Measurements from ENCODE around the gene SNX3.

Gene SNX3

GRCh38 chr6:108170332-108171290 is 90.2 kb downstream of the SNX3 start:
- no peak for DNase-seq (ENCODE audit: low read depth)

- no peak for DNase-seq (ENCODE audit: low read depth)
These were observed 91.1 kb downstream of the SNX3 start for GRCh38 chr6:108169464-108170331.

GRCh38 chr6:108168501-108169463 is 92.1 kb downstream of the SNX3 start:
- DNase-seq (ENCODE audit: low read depth): no peak

GRCh38 chr6:108168090-108168463 is 92.8 kb downstream of the SNX3 start:
- no peak for DNase-seq (ENCODE audit: low read depth)

DNA sequence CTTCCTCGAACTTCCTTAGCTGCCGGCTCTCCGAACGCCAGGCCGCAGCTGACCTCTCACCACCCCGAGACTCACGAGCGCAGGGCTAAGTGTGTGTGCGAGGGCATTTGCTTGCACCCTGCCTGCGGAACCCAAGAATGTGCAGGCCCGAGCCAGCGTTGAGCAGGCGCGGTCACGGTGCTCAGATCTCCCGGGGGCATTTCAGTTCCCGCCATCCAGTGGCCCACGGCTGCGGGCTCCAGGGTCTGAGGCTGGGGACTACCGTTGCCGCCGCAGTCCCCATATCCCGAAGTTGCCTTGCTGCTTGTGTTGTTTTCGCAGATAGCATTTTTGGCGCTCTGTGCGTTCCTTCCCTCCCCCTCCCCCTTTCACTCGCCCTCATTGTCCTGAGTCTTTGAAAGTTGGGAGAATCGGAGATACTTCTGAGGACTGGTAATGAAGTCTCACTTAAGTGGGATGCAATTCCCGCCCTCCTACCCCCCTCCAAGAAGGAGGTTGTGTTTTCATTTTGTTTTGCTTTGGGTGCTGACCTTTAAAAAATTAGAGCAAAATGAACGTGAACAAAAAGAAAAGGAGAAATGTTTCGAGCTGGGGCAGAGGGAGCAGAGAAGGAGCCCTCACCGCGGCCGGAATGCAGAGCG is 93.3 kb downstream of the SNX3 start:
- DNase-seq (ENCODE audit: low read depth): no peak

- no peak for DNase-seq (ENCODE audit: low read depth)
These were observed 94.0 kb downstream of the SNX3 start for GRCh38 chr6:108166664-108167448.

DNA sequence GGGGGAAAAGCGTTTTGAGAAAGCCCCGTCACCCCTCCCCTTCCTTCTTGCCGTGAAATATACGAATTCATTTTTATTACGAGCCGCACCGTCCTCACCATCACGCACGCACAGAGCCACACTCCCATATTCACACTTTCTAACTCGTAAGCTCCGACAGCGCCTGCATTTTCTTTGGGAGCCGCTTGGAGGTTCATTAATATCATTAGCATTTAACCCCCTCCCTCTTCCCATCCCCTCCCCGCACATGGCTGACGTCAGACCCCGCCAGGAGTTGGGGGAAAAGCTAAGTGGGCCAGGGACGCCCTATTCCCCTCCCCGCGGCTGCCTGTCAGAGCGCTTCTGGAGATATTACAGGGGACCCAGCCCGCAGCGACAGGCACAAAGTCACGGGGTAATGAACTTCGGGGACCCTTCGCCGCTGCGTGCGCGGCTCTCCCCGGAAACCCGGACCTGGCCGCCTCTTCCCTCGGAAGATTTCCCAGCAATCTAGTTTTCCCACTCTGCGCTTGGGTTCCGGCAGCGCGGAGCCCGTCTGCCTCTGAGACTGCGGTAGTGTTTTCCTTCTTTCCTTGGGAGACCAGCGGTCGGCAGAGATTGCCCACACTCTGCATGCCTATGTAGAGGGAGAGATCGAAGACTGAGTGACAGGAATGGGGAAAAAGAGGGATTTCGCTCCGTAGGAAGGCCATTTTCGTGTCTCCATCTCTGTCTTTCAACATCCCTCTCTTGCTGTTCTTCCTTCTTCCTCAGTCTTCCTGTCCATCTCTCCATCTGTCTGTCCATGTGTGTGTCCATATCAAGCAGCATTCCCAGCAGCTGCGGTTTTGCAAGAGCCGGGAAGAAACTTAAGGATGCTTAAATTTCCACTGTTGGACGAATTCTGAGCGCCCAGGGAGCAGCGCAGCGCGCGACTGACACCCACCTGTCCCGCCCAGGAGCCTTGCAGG is 94.9 kb downstream of the SNX3 start, which contains the start of gene NR2E1:
NR2E1 (plus strand) TSS at position 309 of the 950 bp plus-strand sequence. CDS start 744 bp downstream, outside the sequence.
- no peak for DNase-seq (ENCODE audit: low read depth)

DNA sequence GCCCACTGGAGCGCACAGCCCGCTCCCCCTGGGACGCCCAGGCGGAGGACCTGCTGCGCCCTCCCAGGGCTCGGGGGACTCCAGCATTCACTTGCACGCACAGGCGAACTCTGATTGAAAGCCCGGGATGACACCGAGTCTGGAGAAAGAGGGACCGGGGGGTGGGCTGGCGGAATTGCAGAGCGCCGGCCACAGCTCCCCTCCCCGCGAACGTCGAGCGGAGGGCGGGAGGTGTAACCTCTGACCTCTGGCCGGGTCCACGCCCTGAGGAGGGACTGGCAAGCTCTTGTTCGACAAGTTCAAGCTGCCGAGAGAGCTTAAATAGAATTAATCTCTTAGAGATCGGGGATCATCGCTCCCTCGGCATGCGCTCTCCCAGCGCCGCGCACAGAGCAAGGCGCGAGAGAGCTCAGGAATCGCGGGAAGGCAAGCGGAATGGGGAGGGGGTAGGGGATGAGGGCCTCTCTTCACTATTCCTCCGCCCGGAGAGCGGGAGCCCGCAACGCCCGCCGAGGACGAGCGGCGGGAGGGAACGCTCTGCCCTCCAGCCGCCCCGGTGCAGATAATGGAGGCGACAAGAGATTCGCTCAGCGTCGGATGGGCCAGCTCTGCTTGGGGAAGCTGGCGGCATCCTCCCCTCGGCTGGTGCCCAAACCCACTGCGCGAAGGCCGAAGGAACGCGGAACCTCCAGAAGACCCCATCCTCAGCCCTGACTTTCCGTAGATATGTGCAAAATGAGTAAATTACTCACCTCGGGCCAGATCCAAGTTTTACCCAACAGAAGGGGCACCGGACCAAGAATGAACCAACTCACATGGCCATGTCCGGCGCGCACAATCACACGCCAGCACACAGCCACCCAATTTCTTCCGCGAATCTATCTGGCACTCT is 95.8 kb downstream of the SNX3 start:
- no peak for DNase-seq (ENCODE audit: low read depth)

DNA sequence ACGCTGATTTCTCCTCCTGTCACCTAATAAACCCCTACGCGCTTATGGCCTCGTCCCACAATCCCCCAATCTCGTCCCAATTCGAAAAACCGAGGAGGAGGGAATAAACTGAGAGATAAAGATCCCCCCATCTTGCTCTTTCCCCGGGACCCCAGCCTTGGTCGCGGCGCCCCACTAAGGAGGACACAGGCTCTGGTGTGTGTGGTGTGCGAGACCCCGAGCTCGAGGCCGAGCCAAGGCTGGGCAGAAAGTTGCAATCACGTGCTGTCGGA is 96.4 kb downstream of the SNX3 start:
- DNase-seq (ENCODE audit: low read depth): no peak

- DNase-seq (ENCODE audit: low read depth): no peak
These were observed 96.9 kb downstream of the SNX3 start for GRCh38 chr6:108163644-108164542.

DNA sequence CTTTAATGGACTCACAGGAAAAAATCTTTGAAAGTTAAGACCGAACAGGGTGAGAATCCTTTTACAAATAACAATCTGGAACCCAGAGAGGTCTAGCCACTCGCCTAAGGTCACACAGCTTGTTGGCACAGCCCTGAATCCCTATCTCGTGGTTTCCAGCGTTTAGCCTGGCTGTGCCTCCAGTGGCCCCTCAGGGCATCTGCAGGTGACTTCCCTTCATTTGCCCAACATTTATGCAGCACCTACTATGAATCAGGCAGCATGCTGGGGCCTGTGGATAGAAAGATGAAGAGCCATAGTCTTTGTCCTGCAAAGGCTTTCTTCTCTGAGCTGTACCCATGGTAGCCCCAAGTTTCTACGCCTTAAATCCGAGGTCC is 97.6 kb downstream of the SNX3 start:
- no peak for DNase-seq (ENCODE audit: low read depth)

DNA sequence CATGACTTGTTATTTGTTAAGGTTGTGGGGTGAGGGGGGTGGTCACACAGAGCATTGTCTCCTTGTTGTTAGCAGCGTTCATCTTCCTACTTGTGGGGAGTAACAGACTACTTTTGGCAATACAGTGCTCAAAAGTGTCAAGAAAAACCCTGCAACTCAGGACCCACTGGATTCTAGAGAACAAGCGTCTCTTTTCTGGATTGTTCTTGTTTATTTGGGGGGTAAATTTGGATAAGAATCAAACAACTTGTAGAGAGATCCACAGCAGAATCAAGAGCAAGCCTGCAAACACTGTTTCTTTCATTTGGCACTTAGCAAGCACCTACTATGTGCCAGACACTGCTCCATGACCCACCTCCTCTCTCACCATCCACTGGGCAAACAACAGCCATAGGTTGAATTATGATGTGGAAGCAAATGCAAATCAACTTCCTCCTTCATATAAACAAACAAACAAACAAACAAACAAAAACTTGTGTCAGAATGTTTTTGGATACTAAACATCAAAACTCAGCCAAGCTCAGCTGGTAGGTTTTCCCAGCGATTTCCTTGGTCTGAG is 99.0 kb downstream of the SNX3 start:
- no peak for DNase-seq (ENCODE audit: low read depth)

Data from activated T-cell treated with anti-CD3 and anti-CD28 coated beads for 48 hours (primary cell).